GM23338 (cell line): ENCODE data around the gene NKD1. TPM values are rescaled to one million over a fixed set of nuclear protein-coding genes. Genes with fewer than 3 reads are reported as not detected.

Source experiments
- ATAC-seq: fragments of 200-7000 bp; cut with Tn5 transposase; 3 replicates; pipeline ENCODE4 v1.9.1; 2020
- DNase-seq: peaks from one replicate; pipeline ENCODE4 v3.0.0-alpha.2; 2015; ENCODE audit warnings: low spot score
- H2AFZ ChIP-seq: fragments of 200-600 bp; sonication (generic); 2 replicates; pipeline ENCODE4 v1.8.0; 2016; ENCODE audit warnings: antibody characterized with exemption, mild to moderate bottlenecking, moderate library complexity
- H3F3A ChIP-seq: fragments of 200-600 bp; sonication (generic); replicated peaks from 2 replicates; pipeline ENCODE4 v1.8.0; 2017; ENCODE audit warnings: antibody characterized with exemption, mixed run types, low read depth
- H3K27ac ChIP-seq: fragments of 200-600 bp; sonication (generic); 2 replicates; pipeline ENCODE4 v1.6.1; 2016; ENCODE audit warnings: low read depth
- H3K27me3 ChIP-seq: fragments of 200-600 bp; sonication (generic); 2 replicates; pipeline ENCODE4 v1.8.0; 2016; ENCODE audit warnings: mild to moderate bottlenecking, mixed run types, moderate library complexity; ENCODE audit not compliant: insufficient read depth
- H3K36me3 ChIP-seq: fragments of 200-600 bp; sonication (generic); 2 replicates; pipeline ENCODE4 v1.8.0; 2016; ENCODE audit warnings: mild to moderate bottlenecking; ENCODE audit not compliant: insufficient read depth
- H3K4me1 ChIP-seq: fragments of 200-600 bp; sonication (generic); 2 replicates; pipeline ENCODE4 v1.8.0; 2016; ENCODE audit warnings: mild to moderate bottlenecking, moderate library complexity; ENCODE audit not compliant: insufficient read depth
- H3K4me2 ChIP-seq: fragments of 200-600 bp; sonication (generic); 2 replicates; pipeline ENCODE4 v1.7.1; 2017; ENCODE audit warnings: mixed run types
- H3K4me3 ChIP-seq: fragments of 200-600 bp; sonication (generic); 2 replicates; pipeline ENCODE4 v1.6.1; 2016; ENCODE audit warnings: mixed run types
- H3K79me2 ChIP-seq: fragments of 200-600 bp; sonication (generic); replicated peaks from 2 replicates; pipeline ENCODE4 v1.8.0; 2017; ENCODE audit warnings: mild to moderate bottlenecking; ENCODE audit not compliant: insufficient read depth
- H3K9me2 ChIP-seq: fragments of 200-600 bp; sonication (generic); 2 replicates; pipeline ENCODE4 v1.8.0; 2017; ENCODE audit not compliant: insufficient read depth
- H4K20me1 ChIP-seq: fragments of 200-600 bp; sonication (generic); replicated peaks from 2 replicates; pipeline ENCODE4 v1.8.0; 2017; ENCODE audit warnings: mild to moderate bottlenecking; ENCODE audit not compliant: insufficient read depth
- H3K27ac Mint-ChIP-seq: 2 replicates; pipeline ENCODE4 v1.8.0; 2020; ENCODE audit warnings: inconsistent platforms, mild to moderate bottlenecking, moderate library complexity, mixed read lengths
- H3K27me3 Mint-ChIP-seq: 3 replicates; pipeline ENCODE4 v1.8.0; 2022; ENCODE audit warnings: low read depth, mild to moderate bottlenecking, moderate library complexity, mixed read lengths, inconsistent platforms; ENCODE audit not compliant: insufficient read depth, poor library complexity
- H3K36me3 Mint-ChIP-seq: 3 replicates; pipeline ENCODE4 v1.8.0; 2021; ENCODE audit warnings: low read depth, mild to moderate bottlenecking, inconsistent platforms, moderate library complexity, mixed read lengths
- H3K4me1 Mint-ChIP-seq: 3 replicates; pipeline ENCODE4 v1.8.0; 2020; ENCODE audit warnings: mild to moderate bottlenecking, inconsistent platforms, mixed read lengths
- H3K4me3 Mint-ChIP-seq: 3 replicates; pipeline ENCODE4 v1.8.0; 2021; ENCODE audit warnings: moderate library complexity, mild to moderate bottlenecking, inconsistent platforms, mixed read lengths
- H3K9me3 Mint-ChIP-seq: 3 replicates; pipeline ENCODE4 v1.8.0; 2020; ENCODE audit warnings: moderate library complexity, mild to moderate bottlenecking, inconsistent platforms, mixed read lengths
- CREB1 ChIP-seq: fragments of 250-450 bp; sonication (Bioruptor Pico); IDR thresholded peaks from 2 replicates; pipeline ENCODE4 v1.5.0; 2020; ENCODE audit warnings: low read depth, mild to moderate bottlenecking, moderate library complexity
- CTCF ChIP-seq, 2 experiments: fragments of 200-600 bp in 1 of 2; sonication (generic) in 1 of 2; conservative IDR thresholded peaks; 2 replicates each; pipeline versions ENCODE4 v1.5.1 to v1.6.1; 2016 to 2017; ENCODE audit warnings: antibody characterized with exemption in 2 of 2, low read depth in 2 of 2, mild to moderate bottlenecking in 2 of 2, moderate library complexity in 1 of 2
- ETS1 ChIP-seq: IDR thresholded peaks from 2 replicates; pipeline ENCODE4 v1.6.1; 2016; ENCODE audit warnings: antibody characterized with exemption
- EZH2 ChIP-seq: fragments of 200-600 bp; sonication (generic); IDR thresholded peaks from one replicate; pipeline ENCODE4 v1.8.0; 2017; ENCODE audit warnings: antibody characterized with exemption, mild to moderate bottlenecking, low read depth; ENCODE audit not compliant: unreplicated experiment
- EZH2phosphoT487 ChIP-seq: fragments of 200-600 bp; sonication (generic); IDR thresholded peaks from one replicate; pipeline ENCODE4 v1.8.1; 2018; ENCODE audit warnings: antibody characterized with exemption; ENCODE audit not compliant: unreplicated experiment
- JUNB ChIP-seq: IDR thresholded peaks from one replicate; pipeline ENCODE4 v1.6.1; 2016; ENCODE audit warnings: antibody characterized with exemption; ENCODE audit not compliant: unreplicated experiment
- NANOG ChIP-seq: IDR thresholded peaks from 2 replicates; pipeline ENCODE4 v1.6.1; 2016; ENCODE audit warnings: antibody characterized with exemption, borderline replicate concordance
- POLR2AphosphoS5 ChIP-seq: IDR thresholded peaks from 2 replicates; pipeline ENCODE4 v1.6.1; 2016; ENCODE audit warnings: antibody characterized with exemption, low read depth
- STAT1 ChIP-seq: IDR thresholded peaks from one replicate; pipeline ENCODE4 v1.6.1; 2016; ENCODE audit warnings: antibody characterized with exemption; ENCODE audit not compliant: unreplicated experiment
- ZNF114 ChIP-seq: fragments of 250-450 bp; sonication (Bioruptor Pico); IDR thresholded peaks from 2 replicates; pipeline ENCODE4 v1.5.0; 2020; ENCODE audit warnings: mild to moderate bottlenecking, moderate library complexity
- ZNF331 ChIP-seq: fragments of 250-450 bp; sonication (Bioruptor Pico); IDR thresholded peaks from 2 replicates; pipeline ENCODE4 v1.5.0; 2020; ENCODE audit warnings: low read depth, mild to moderate bottlenecking, moderate library complexity
- ZNF462 ChIP-seq: fragments of 250-450 bp; sonication (Bioruptor Pico); IDR thresholded peaks from 2 replicates; pipeline ENCODE4 v1.5.0; 2020; ENCODE audit warnings: mild to moderate bottlenecking, moderate library complexity
- polyA plus RNA-seq: library from polyadenylated mRNA; unstranded; fragments of >200 nt; fragmentation: Nextera tagmentation; extraction: Ambion mirVana; gene quantifications from 2 replicates; pipeline ENCODE4 v1.2.1, GENCODE V29; 2016
- total RNA-seq: library from RNA; depleted of rRNA; stranded (reverse); fragments of >200 nt; shearing (Covaris generic); gene quantifications from 2 replicates; pipeline ENCODE4 v1.2.3, GENCODE V29; 2014

NKD1 gene
- total and polyA plus RNA-seq, 2 experiments from 2014 or later = 2.1 to 2.3 TPM

- TF ChIP-seq CTCF (conservative IDR thresholded peaks at IDR 0.05; ENCODE audit: low read depth in 2 of 2) (no peak), POLR2AphosphoS5 (no peak), ZNF114 (CRISPR knock-in tag) (no peak)
Observed at GRCh38 chr16:50574745-50575136, 26.5 kb downstream of the NKD1 start (continued).

- Histone ChIP-seq H3K4me3 (no peak overlapping the region), H3K4me2 (no peak overlapping the region), H4K20me1 (no peaks in the 10 kb centered on the region), H3K27ac (no peak overlapping the region), H3K4me1 (no peaks in the 10 kb centered on the region), H3K36me3 (no peaks in the 10 kb centered on the region), H3K9me2 (0 out of 2 replicates have a peak, but pooled peaks cover 3% of the 10 kb centered on the region), H3K27me3 (no peaks in the 10 kb centered on the region), H3K79me2 (no peaks in the 10 kb centered on the region), H3F3A (no peaks in the 10 kb centered on the region), H2AFZ (no peak overlapping the region)
- Mint-ChIP-seq H3K27me3 (peaks cover 10% of the 10 kb centered on the region), H3K4me1 (peaks cover 12% of the 10 kb centered on the region), H3K36me3 (no peaks in the 10 kb centered on the region; the same call in 2 of the 3 replicates), H3K9me3 (no peaks in the 10 kb centered on the region), H3K4me3 (no peak overlapping the region), H3K27ac (no peak overlapping the region)
- ATAC-seq (no peak), DNase-seq (no peak)
- TF ChIP-seq POLR2AphosphoS5 (no peak), NANOG (no peak), ZNF462 (CRISPR knock-in tag) (no peak), CREB1 (CRISPR knock-in tag) (no peak), EZH2 (no peak), EZH2phosphoT487 (no peak), ZNF331 (no peak), CTCF (conservative IDR thresholded peaks at IDR 0.05; ENCODE audit: low read depth in 2 of 2) (no peak), JUNB (no peak), ETS1 (no peak), ZNF114 (CRISPR knock-in tag) (no peak), STAT1 (no peak)
Observed at GRCh38 chr16:50575743-50576142, 27.5 kb downstream of the NKD1 start.
